GM19099 (cell line): ENCODE results near the gene SDHAF4.

Experiments
- POLR2A ChIP-seq: IDR thresholded peaks from 3 replicates; pipeline ENCODE4 v1.6.1; 2011; ENCODE audit warnings: low read depth; ENCODE audit not compliant: insufficient read length; ENCODE audit errors: extremely low read depth

The SDHAF4 gene

GRCh38 chr6:70566751-70567382, at the start of gene SDHAF4:
Gene SDHAF4, plus strand, starts transcription at chr6:70566930. Its CDS starts 11 bp downstream, at chr6:70566941.
- peak; percentile 90 for TF ChIP-seq POLR2A

- TF ChIP-seq POLR2A, result no peak
Observed at GRCh38 chr6:70518723-70519122, 48.0 kb upstream of the SDHAF4 start.

GRCh38 chr6:70520575-70520974, 46.2 kb upstream of the SDHAF4 start:
- TF ChIP-seq POLR2A, result no peak

- no peak for TF ChIP-seq POLR2A
Observed at GRCh38 chr6:70524721-70525286, 41.9 kb upstream of the SDHAF4 start.

GRCh38 chr6:70527071-70527737, 39.5 kb upstream of the SDHAF4 start:
- TF ChIP-seq POLR2A, result no peak

- TF ChIP-seq POLR2A, result no peak
Observed at GRCh38 chr6:70530023-70530422, 36.7 kb upstream of the SDHAF4 start.

GRCh38 chr6:70531133-70531532, 35.6 kb upstream of the SDHAF4 start:
- no peak for TF ChIP-seq POLR2A

GRCh38 chr6:70537266-70537665, 29.5 kb upstream of the SDHAF4 start:
- no peak for TF ChIP-seq POLR2A

GRCh38 chr6:70538376-70538775, 28.4 kb upstream of the SDHAF4 start:
- no peak for TF ChIP-seq POLR2A

- no peak for TF ChIP-seq POLR2A
Observed at GRCh38 chr6:70547313-70547712, 19.4 kb upstream of the SDHAF4 start.

GRCh38 chr6:70547905-70548304, 18.8 kb upstream of the SDHAF4 start:
- no peak for TF ChIP-seq POLR2A

- TF ChIP-seq POLR2A, result no peak
Observed at GRCh38 chr6:70549327-70549726, 17.4 kb upstream of the SDHAF4 start.

GRCh38 chr6:70551566-70551965, 15.2 kb upstream of the SDHAF4 start:
- TF ChIP-seq POLR2A, result no peak

- TF ChIP-seq POLR2A, result no peak
Observed at GRCh38 chr6:70552974-70553373, 13.8 kb upstream of the SDHAF4 start.

- no peak for TF ChIP-seq POLR2A
Observed at GRCh38 chr6:70557998-70558397, 8.7 kb upstream of the SDHAF4 start.

GRCh38 chr6:70563530-70563929, 3.2 kb upstream of the SDHAF4 start:
- no peak for TF ChIP-seq POLR2A
